ENCODE results near the gene PRTG.

Gene PRTG

DNA sequence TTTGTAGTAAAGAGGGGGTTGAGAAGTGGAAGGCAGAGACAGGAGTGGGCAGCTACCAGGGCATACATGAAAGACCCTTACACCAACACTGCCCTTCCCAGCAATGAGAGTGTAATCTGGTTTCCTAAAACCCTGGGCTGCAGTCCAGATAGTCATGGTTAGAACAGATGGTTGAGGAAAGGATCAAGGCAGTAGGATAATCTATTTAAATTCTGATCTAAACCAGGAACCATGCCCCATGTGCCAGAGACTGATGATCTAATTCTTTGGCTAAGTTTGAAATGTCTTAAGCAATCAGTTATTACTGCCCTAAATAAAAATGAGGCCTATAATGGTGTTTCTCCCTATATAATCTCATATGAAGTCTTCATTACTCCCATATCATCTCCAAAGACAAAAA, 59.6 kb downstream of the PRTG start:
- TF ChIP-seq CTCF (IDR thresholded peaks at IDR 0.05; ENCODE audit: insufficient read depth, missing control alignments) = no peak
- FAIRE-seq (peak; percentile 91), DNase-seq (ENCODE audit: insufficient read length, low spot score) (no peak)

DNA sequence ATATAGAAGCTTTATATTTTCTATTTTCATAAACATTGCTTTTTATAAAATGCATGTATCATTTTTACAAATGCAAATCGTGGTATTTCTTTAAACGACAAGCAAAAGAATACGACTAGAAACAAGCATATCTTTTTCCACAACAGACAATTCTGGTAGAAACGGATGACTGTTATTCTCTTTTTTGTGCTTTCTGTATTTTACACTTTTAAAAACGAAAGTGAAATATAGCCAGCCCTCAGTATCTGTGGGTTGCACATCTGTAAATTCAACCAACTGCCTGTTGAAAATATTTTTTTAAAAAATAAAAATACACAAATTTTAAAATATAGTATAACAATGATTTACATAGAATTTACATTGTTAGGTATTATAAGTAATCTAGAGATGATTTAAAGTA, 61.3 kb downstream of the PRTG start:
- no peak for TF ChIP-seq CTCF (IDR thresholded peaks at IDR 0.05; ENCODE audit: insufficient read depth, missing control alignments)
- DNase-seq (ENCODE audit: insufficient read length, low spot score) (no peak), FAIRE-seq (no peak)

GRCh38 chr15:55676507-55676906, 66.4 kb downstream of the PRTG start:
- FAIRE-seq = peak; percentile 73
- no peak for DNase-seq (ENCODE audit: insufficient read length, low spot score)
- TF ChIP-seq CTCF (IDR thresholded peaks at IDR 0.05; ENCODE audit: insufficient read depth, missing control alignments) = no peak

- TF ChIP-seq CTCF (IDR thresholded peaks at IDR 0.05; ENCODE audit: insufficient read depth, missing control alignments) = no peak
- no peak for FAIRE-seq
- DNase-seq (ENCODE audit: insufficient read length, low spot score) = no peak
Observed at GRCh38 chr15:55673287-55673686, 69.7 kb downstream of the PRTG start.

- no peak for TF ChIP-seq CTCF (IDR thresholded peaks at IDR 0.05; ENCODE audit: insufficient read depth, missing control alignments)
- FAIRE-seq (no peak), DNase-seq (ENCODE audit: insufficient read length, low spot score) (no peak)
Observed at GRCh38 chr15:55669270-55669669, 73.7 kb downstream of the PRTG start.

GRCh38 chr15:55665605-55666227, 77.2 kb downstream of the PRTG start:
- FAIRE-seq = no peak
- DNase-seq (ENCODE audit: insufficient read length, low spot score) = no peak
- no peak for TF ChIP-seq CTCF (IDR thresholded peaks at IDR 0.05; ENCODE audit: insufficient read depth, missing control alignments)

- TF ChIP-seq CTCF (IDR thresholded peaks at IDR 0.05; ENCODE audit: insufficient read depth, missing control alignments) = no peak
- FAIRE-seq = no peak
- DNase-seq (ENCODE audit: insufficient read length, low spot score) = no peak
Observed at GRCh38 chr15:55661428-55661827, 81.5 kb downstream of the PRTG start.

Data from D721Med (cell line).